ENCODE data around the gene FETUB. TPM values are rescaled to one million over a fixed set of nuclear protein-coding genes. Genes with fewer than 3 reads are reported as not detected.

FETUB gene
- total and polyA plus RNA-seq, 2 experiments from 2014 or later, result 5.8 to 7.2 TPM

DNA sequence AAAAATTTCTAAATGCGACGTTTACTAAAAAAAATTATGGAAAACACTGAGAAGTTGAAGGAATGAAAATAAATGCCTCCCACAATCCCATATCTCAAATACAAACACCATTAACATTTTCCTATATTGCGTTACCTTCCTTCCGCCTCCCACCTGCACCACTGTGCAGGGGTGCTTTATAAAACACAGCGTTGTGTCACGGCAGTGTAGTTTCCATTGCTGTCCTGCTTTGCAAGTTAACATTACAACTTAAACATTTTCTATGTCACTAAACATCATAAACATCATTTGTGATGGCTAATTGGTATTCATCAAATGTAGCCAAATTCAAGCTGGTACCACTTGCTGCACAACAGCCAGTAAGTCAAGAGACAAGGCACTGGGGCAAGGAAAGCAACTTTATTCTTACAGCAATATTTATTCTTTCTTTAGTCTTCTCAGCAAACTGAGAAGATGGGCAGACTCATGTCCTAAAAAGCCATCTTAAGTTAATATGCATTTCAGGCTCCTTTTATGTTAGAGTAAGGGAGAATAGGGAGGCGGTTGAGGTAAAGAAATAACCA, 12.3 kb upstream of the FETUB start:
- DNase-seq (ENCODE audit: low spot score), result no peak
- TF ChIP-seq EZH2phosphoT487 (IDR thresholded peaks at IDR 0.05; ENCODE audit: low read depth, severe bottlenecking, unreplicated experiment) (no peak), EZH2 (IDR thresholded peaks at IDR 0.05; ENCODE audit: borderline replicate concordance) (no peak)
- TF ChIP-seq, protein P1, sequence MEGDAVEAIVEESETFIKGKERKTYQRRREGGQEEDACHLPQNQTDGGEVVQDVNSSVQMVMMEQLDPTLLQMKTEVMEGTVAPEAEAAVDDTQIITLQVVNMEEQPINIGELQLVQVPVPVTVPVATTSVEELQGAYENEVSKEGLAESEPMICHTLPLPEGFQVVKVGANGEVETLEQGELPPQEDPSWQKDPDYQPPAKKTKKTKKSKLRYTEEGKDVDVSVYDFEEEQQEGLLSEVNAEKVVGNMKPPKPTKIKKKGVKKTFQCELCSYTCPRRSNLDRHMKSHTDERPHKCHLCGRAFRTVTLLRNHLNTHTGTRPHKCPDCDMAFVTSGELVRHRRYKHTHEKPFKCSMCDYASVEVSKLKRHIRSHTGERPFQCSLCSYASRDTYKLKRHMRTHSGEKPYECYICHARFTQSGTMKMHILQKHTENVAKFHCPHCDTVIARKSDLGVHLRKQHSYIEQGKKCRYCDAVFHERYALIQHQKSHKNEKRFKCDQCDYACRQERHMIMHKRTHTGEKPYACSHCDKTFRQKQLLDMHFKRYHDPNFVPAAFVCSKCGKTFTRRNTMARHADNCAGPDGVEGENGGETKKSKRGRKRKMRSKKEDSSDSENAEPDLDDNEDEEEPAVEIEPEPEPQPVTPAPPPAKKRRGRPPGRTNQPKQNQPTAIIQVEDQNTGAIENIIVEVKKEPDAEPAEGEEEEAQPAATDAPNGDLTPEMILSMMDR (IDR thresholded peaks at IDR 0.05; ENCODE audit: poor library complexity), result no peak
- Histone ChIP-seq H3K27ac (no peak overlapping the region), H3K27me3 (no peaks in the 10 kb centered on the region), H3K9me2 (replicated peaks; ENCODE audit: insufficient read depth) (no peaks in the 10 kb centered on the region), H3K4me3 (no peak overlapping the region), H3K36me3 (replicated peaks; ENCODE audit: insufficient read depth, low read depth) (no peaks in the 10 kb centered on the region), H2AFZ (no peak overlapping the region), H3K9me3 (ENCODE audit: low read depth) (no peaks in the 10 kb centered on the region), H3K4me2 (no peak overlapping the region), H4K20me1 (ENCODE audit: insufficient read depth, poor library complexity, severe bottlenecking) (no peaks in the 10 kb centered on the region), H3K4me1 (ENCODE audit: insufficient read depth) (no peaks in the 10 kb centered on the region), H3K79me2 (no peaks in the 10 kb centered on the region)
- 93% methylated on average over 7 of the region's 7 CpGs for WGBS (ENCODE audit: low lambda C conversion rate, missing lambda C conversion rate)

DNA sequence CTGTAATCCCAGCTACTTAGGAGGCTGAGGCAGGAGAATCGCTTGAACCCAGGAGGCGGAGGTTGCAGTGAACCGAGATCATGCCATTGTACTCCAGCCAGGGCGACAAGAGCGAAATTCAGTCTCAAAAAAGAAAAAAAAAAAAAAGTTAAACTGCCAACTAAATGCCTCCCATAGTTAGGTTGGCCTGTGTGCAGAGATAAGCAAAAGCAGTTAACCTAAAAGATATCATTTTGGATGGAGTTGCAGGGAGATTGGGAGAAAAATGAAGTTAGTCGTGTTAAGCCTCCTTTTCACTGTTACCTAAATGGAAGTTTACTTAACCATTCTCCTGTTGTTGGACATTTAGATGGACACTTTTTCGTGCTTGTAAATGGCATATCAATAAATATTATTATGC, 11.4 kb upstream of the FETUB start:
- WGBS (ENCODE audit: low lambda C conversion rate, missing lambda C conversion rate), result 87% methylated on average over 7 of the region's 7 CpGs
- H3K9me3 ChIP-seq (ENCODE audit: low read depth), result no peaks in the 10 kb centered on the region

DNA sequence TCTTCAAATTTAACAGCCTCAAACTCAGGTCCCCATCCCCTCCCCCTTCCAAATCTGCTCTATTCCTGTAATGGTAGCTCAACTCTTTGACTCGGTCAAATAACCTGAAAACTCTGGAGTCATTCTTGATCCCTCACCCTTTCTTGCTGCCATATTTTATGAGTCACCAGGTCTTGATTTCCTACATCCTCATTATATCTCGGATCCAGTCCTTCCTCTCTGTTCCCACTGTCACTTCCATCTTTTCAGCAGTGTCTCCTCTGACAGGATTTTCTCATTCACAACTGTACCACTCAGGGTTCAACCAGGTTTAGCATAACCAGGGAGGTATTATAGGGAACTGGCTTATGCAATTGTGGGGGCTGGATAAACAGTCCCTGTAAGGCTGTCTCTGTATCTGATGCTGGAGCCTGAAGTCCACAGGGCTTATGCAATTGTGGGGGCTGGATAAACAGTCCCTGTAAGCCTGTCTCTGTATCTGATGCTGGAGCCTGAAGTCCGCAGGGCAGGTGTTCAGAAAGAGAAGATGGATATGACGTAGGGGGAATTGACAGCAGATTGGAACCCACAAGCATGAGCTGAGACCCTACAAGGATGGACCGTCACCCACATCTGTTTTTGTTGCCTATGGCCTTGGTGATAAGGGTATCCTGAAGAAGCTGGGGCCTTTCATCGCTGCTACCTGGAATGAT, 9.1 kb upstream of the FETUB start:
- no peaks in the 10 kb centered on the region for H3K36me3 ChIP-seq (replicated peaks; ENCODE audit: insufficient read depth, low read depth)
- no peaks in the 10 kb centered on the region for H3K79me2 ChIP-seq
- TF ChIP-seq, protein P1 (IDR thresholded peaks at IDR 0.05; ENCODE audit: poor library complexity), result no peak
- no peak for TF ChIP-seq EZH2phosphoT487 (IDR thresholded peaks at IDR 0.05; ENCODE audit: low read depth, severe bottlenecking, unreplicated experiment)
- TF ChIP-seq EZH2 (IDR thresholded peaks at IDR 0.05; ENCODE audit: borderline replicate concordance), result no peak
- H3K27ac ChIP-seq, result no peak overlapping the region
- H4K20me1 ChIP-seq (ENCODE audit: insufficient read depth, poor library complexity, severe bottlenecking), result no peaks in the 10 kb centered on the region
- no peaks in the 10 kb centered on the region for H3K4me1 ChIP-seq (ENCODE audit: insufficient read depth)
- H3K9me3 ChIP-seq (ENCODE audit: low read depth), result no peaks in the 10 kb centered on the region
- no peaks in the 10 kb centered on the region for H3K27me3 ChIP-seq
- no peak for DNase-seq (ENCODE audit: low spot score)
- no peaks in the 10 kb centered on the region for H3K9me2 ChIP-seq (replicated peaks; ENCODE audit: insufficient read depth)
- no peak overlapping the region for H3K4me3 ChIP-seq
- WGBS (ENCODE audit: low lambda C conversion rate, missing lambda C conversion rate), result 57% methylated on average over 6 of the region's 6 CpGs
- H2AFZ ChIP-seq, result no peak overlapping the region
- H3K4me2 ChIP-seq, result no peak overlapping the region

More for the DNA sequence above, 11.4 kb upstream of the FETUB start:
- Histone ChIP-seq H2AFZ (no peak overlapping the region), H3K4me3 (no peak overlapping the region), H3K9me2 (replicated peaks; ENCODE audit: insufficient read depth) (no peaks in the 10 kb centered on the region), H3K36me3 (replicated peaks; ENCODE audit: insufficient read depth, low read depth) (no peaks in the 10 kb centered on the region), H3K4me1 (ENCODE audit: insufficient read depth) (no peaks in the 10 kb centered on the region), H3K27ac (no peak overlapping the region), H4K20me1 (ENCODE audit: insufficient read depth, poor library complexity, severe bottlenecking) (no peaks in the 10 kb centered on the region), H3K4me2 (no peak overlapping the region), H3K27me3 (no peaks in the 10 kb centered on the region), H3K79me2 (no peaks in the 10 kb centered on the region)
- DNase-seq (ENCODE audit: low spot score), result no peak
- TF ChIP-seq EZH2 (IDR thresholded peaks at IDR 0.05; ENCODE audit: borderline replicate concordance), result no peak
- no peak for TF ChIP-seq EZH2phosphoT487 (IDR thresholded peaks at IDR 0.05; ENCODE audit: low read depth, severe bottlenecking, unreplicated experiment)
- TF ChIP-seq, protein P1 (IDR thresholded peaks at IDR 0.05; ENCODE audit: poor library complexity), result no peak
